Stimulated activated CD8-positive, alpha-beta memory T cell treated with anti-CD3 and anti-CD28 coated beads, Interleukin-4, amount 100 ng/mL, for 48 hours (primary cell): ENCODE measurements around the gene YWHAG.
"Not testable (repeated sequence)": the region's sequence is repeated elsewhere in the genome, so short reads cannot be mapped to it uniquely, and the experiment has no call there.

Experiments used
- DNase-seq: peaks from one replicate; pipeline ENCODE4 v3.0.0-alpha.2; 2020

Gene YWHAG

DNA sequence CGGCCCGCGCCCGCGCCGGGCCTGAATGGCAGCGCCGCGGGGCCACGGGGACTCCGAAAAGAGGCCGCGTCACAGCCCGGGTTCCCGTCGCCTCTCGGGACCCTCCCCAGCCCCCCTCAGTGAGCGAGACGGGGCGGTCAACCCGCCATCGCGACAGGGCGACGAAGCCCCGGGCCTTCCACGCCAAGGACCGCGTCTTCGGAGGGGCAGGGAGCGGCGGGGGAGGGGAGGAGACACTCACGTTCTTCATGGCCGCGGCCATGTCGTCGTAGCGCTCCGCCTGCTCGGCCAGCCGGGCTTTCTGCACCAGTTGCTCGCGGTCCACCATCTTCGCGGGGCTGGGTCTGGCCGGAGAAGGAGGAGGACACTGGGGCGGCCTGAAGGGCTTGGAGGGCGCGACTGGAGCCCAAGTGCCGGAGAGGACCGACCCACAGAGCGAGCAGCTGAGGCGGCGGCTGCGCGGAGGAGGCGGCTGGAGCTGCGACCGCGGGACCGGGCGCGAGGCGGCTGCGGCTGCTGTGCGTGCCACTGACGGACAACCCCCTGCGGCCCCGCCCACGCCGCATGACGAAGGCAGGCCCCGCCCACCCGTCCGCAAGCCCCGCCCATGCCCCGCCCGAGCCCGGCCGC is at the start of gene YWHAG:
Gene YWHAG (minus strand): TSS at position 511 of the 630 bp plus-strand sequence. CDS start 183 bp downstream, at position 328.
- DNase-seq: peak; percentile 90

DNA sequence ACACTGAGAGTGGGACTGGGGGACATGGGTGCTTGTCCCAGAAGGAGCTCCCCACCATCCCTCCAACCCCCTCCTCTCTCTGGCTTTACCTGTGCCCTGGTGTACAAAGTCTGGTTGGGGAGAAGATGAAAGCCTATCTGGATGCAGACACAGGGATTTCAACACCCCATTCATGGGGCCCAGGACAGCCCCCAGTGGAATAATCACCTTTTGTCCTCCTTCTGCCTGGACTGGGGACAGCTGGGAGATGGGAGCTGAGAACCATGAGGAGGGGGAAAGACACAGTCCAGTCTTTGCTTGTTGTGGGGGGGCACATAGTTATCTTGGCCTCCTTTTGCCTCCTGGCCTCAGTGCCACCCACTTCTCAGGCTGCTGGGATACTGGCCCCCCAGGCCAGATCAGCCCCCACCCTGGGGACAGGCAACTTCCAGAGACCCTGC is 49.4 kb upstream of the YWHAG start:
- DNase-seq: no peak

DNA sequence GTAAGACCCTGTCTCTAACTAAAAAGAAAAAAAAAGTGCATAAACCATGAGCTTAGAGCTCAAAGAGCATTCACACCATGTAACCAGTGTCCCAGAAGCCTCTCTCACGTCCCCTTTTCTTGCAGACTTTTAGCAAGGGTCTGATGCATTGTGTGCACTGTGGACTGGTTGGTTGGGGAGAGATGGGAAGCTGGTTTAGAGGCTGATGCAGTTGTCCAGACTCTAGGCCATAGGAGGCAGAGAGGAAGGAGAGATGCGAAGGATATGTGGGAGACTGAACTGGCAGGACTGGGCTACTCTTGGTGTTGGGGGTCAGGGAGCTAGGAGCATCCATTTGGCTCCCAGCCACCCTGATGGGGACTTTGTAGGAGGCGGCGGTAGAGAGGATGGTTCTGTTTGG is 48.9 kb upstream of the YWHAG start:
- DNase-seq: no peak

DNA sequence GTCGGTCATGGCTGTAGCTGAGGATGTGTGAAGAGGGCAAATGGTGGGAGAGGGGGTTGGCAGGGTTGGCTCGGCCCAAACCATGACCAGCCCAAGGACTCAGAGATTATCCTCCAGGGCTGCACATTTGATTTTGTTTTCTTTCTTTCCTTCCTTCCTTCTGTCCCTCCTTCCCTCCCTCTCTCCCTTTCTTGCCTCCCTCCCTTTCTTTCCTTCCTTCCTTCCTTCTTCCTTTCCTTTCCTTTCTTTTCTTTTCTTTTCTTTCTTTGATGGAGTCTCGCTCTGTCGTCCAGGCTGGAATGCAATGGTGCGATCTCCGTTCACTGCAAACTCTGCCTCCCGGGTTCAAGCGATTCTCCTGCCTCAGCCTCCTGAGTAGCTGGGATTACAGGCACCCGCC is 46.9 kb upstream of the YWHAG start:
- no peak for DNase-seq

DNA sequence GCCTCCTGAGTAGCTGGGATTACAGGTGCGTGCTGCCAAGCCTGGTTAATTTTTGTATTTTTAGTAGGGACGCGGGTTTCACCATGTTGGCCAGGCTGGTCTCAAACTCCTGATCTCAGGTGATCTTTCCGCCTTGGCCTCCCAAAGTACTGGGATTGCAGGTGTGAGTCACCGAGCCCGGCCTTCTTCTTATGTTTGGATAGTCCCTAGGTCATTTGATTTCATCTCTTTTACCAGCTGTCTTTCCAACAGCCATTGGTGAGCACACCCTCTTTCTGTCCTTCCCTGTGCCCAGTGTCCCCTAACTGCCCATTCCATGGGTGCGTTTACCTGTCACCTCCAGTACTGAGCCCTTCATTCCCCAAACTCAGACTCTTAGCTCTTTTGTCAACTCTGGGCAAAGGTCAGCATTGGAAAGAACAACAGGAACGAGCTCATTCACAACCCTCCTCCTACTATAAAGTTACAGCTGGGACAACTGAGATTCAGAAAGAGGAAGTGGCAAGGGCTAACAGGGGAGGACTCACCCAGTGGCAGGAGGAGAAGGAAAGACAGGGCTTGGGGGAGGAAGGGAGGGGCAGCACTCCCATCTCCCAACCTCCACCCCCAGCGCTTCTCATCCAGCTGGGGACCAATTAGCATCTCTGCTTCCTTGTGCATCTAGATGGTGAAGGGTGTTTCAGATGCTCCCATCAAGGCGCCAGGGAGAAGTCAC is 45.1 kb upstream of the YWHAG start:
- no peak for DNase-seq

DNA sequence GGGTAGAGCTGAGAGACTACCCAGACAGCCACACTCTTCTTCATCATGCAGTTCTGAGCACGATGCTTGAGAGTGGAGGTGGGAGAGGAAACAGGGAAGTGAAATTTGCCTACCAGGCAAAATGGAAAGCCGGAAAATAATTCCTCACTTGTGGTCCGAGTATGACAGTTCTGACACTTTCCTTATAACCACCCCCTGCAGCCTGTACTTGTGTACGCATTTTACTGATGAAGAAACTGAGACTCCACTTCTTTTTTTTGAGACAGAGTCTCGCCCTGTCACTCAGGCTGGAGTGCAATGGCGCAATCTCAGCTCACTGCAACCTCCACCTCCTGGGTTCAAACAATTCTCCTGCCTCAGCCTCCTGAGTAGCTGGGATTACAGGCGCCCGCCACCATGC is 44.3 kb upstream of the YWHAG start:
- DNase-seq: not testable (repeated sequence)

DNA sequence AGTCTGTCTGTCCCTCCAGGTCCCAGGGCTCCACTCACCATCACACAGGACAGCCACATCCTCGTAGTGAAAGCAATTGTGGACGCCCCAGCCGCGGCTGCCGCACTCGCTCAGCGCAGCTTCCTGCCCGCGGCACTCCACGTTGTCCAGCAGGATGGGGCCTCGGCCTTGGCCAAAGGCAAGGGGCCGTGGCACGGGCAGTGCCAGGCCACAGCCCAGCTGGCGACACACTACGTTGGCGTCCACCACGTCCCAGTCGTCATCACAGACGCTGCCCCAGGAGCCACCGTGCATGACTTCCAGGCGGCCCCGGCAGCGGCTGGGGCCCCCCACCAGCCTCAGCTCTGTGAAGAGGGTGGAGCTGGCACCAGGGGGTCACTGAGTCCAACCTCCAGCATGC is 41.5 kb upstream of the YWHAG start:
- DNase-seq: no peak

DNA sequence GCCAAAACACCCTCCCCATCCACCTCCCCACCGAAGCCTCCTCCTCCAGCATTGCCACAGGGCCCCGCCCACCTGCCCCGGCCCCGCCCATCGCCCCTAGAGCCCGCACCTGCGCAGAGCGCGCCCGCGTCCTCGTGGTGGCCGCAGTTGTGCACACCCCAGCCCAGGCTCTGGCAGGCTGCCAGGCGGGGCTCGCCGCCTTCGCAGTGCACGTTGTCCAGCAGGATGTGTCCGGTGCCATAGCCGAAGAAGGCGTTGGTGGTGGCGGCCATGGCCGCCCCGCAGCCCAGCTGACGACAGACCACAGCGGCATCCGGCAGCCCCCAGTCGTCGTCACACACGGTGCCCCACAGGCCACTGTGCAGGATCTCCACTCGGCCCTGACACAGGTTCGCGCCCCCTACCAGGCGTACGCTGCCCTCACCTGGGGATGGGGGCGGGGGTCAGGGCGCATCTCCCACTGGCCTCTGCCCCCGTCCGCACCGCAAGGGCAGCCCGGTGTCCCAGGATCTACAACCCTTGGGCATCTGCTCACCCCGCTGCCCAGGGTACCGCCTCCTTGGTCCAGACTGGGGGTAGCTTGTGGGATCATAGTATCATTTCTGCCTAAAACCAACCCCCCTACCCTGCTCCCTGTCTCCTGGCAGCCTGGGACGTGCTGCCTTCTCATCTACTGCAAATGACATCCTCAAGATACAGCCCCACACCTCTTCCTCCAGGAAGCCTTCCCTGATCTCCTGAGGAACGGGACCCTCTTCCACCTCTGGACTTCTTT is 38.8 kb upstream of the YWHAG start:
- DNase-seq: peak; percentile 87

DNA sequence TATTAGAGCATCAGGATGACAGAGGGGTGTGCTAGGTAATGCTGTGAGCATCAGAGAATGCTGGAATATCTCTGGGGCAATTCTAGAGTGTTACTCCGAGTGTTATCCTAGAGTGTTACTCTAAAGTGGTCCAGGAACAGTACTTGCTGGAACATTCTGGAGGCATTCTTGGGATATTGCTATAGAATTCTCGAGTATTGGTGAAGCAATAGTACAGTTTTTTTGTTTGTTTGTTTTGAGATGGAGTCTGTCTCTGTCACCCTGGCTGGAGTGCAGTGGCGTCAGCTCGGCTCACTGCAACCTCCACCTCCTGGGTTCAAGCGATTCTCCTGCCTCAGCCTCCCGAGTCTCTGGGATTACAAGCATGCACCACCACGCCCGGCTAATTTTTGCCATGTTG is 38.1 kb upstream of the YWHAG start:
- no peak for DNase-seq

DNA sequence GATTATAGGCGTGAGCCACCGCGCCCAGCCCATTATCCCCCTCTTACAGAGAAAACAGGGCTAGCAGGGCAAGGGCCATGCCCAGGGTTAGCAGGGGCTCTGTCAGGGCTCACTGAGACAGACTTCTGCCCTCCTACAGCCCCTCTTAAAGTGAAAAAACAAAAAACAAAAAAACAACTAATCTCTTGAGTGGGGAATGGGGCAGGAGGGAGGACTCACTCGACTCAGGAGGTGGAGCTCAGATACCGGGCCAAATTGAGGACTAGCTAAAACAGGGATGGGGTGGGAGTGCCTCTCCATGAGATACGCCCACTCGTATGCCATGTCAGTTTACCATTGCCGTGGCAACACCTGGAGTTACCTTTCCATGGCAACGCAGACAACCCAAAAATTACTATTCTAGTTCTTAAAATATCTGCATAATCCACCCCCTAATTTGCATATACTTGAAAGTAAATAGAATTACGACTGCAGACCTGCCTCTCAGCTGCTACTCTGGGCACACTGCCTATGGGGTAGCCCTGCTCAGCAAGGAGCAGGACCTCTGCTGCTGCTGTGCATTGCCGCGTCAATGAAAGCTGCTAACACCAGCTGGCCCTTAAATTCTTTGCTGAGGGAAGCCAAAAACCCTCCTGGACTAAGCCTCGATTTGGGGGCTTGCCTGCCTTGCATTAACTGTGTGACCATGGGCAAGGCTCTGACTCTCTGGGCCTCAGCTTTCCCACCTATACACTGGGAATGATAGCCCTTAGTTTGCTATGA is 37.4 kb upstream of the YWHAG start:
- no peak for DNase-seq

DNA sequence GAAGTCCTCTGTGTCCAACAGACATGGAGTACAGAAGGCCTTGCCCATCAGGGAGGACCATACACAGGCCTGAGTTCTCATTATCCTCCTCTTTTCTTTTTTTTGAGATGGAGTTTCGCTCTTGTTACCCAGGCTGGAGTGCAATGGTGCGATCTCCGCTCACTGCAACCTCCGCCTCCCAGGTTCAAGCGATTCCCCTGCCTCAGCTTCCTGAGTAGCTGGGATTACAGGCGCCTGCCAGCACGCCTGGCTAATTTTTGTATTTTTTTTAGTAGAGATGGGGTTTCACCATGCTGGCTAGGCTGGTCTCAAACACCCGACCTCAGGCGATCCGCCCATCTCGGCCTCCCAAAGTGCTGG is 36.8 kb upstream of the YWHAG start:
- DNase-seq: not testable (repeated sequence)

DNA sequence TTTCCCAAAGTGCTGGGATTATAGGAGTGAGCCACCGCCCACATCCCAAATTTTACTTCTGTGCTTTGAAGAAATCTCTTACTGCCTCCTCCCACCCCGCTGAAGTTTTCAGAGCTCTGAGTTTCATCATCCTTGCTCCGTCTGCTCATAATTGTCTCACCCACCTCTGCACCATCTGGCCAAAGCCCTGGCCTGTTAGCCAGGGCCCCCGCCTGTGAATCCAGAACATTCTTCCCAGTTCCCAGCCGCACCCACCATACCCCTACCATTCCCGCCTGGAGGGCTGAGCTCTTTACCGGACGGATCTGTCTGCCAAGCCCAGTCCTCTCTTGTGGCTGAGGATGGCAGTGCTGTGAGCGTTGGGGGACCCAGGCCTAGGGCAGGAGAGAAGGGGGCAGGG is 36.2 kb upstream of the YWHAG start:
- DNase-seq: no peak

DNA sequence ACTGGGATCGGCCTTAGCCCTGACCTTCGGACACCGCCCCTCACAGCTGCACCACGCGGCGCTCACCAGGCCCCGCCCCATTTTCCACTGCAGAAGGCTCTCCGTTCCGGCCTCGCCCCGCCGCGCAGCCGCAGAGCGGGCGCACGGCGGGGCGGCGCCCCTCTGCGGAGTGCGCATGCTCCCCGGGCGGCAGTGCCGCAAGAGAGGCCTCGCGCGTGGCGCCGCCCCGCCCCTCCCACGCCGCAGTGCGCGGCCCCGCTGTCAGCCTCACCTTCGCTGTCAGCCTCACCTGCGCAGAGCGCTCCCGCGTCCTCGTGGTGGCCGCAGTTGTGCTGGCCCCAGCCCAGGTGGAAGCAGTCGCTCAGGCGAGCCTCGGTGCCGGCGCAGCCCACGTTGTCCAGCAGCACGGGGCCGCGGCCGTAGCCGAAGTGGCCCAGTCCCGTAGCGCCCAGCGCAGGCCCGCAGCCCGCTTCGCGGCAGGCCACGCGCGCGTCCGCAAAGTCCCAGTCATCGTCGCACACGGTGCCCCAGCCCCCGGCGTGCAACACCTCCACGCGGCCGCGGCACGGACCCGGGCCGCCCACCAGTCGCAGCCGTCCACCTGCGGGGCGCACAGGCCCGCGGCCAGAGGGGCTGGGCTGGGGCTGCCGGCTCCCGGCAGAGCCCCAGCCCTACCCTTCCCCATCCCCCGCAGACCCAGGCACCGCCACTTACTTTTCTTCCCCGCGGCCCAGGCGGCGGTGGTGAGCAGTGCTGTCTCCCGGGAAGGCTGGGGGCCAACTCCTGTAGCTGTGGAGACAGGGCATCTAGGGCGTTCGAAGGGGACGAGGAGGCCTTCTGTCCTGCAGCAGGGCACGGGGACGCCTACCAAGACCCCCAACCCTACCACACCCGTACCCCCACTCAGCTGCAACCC is 34.6 kb upstream of the YWHAG start:
- DNase-seq: peak; percentile 94

DNA sequence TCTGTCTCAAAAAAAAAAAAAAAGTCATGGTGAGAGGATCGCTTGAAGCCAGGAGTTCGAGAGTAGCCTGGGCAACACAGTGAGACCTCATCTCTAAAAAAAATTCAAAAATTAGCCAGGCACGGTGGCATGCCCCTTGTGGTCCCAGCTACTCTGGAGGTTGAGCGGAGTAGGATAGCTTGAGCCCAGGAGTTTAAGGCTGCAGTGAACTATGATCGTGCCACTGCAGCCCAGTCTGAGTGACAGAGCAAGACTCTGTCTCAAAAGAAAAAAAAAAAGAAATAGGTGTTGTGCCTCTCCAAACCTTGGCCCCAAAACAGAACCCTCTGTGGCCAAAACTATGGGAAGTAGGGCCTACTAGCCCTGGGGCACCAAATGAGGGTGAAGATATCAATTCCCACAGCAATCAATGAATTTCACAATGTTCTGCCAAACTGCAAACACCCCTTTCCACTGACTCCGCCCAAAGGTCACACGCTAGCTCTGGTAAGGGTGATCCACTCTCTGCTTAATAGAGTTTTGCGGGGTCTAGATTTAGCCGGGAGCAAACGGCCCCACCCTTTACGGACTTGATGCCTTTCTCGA is 33.8 kb upstream of the YWHAG start:
- no peak for DNase-seq

DNA sequence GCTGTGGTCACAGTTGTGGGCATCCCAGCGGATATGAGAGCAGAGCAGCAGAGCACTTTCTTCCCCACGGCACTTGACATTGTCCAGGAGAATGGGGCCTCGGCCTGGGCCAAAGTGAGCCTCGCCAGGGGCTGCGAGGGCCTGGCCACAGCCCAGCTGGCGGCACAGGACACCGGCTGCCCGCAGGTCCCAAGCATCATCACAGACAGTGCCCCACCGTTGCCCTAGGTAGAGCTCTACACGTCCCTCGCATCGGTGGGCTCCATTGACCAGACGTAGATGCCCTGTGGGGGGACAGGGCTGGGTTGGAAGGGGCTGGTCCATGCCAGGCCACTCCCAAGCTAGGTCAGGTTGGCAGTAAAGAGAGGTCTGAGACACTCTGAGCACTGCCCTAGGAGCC is 31.3 kb upstream of the YWHAG start:
- DNase-seq: no peak

DNA sequence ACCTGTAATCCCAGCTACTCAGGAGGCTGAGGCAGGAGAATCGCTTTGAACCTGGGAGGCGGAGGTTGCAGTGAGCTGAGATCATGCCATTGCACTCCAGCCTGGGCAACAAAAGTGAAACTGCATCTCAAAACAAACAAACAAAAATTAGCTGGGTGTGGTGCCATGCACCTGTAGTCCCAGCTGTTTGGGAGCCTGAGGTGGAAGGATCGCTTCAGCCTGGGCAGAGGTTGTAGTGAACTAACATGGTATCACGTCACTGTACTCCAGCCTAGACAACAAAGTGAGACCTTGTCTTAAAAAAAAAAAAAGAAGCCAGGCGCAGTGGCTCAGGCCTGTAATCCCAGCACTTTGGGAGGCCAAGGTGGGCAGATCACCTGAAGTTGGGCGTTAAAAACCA is 29.0 kb upstream of the YWHAG start:
- not testable (repeated sequence) for DNase-seq

DNA sequence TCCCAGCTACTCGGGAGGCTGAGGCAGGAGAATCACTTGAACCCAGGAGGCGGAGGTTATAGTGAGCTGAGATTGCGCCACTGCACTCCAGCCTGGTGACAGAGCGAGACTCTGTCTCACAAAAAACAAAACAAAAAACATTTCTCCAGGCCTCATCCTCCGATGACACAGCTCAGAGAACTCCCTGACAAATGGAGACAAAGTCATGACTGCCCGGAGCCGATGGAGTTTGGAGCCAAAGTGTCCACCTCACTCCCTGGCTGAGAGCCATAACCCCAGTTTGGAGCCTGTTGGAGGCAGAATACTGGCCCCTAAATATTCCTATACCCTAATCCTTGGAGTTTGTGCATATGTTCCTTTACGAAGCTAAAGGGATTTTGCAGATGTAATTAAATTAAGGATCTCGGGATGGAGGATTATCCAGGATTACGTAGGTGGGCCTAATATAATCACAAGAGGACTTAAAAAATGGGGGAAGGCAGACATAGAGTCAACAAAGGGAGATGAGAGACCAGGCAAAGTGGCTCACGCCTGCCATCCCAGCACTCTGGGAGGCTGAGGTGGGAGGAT is 28.0 kb upstream of the YWHAG start:
- DNase-seq: no peak

DNA sequence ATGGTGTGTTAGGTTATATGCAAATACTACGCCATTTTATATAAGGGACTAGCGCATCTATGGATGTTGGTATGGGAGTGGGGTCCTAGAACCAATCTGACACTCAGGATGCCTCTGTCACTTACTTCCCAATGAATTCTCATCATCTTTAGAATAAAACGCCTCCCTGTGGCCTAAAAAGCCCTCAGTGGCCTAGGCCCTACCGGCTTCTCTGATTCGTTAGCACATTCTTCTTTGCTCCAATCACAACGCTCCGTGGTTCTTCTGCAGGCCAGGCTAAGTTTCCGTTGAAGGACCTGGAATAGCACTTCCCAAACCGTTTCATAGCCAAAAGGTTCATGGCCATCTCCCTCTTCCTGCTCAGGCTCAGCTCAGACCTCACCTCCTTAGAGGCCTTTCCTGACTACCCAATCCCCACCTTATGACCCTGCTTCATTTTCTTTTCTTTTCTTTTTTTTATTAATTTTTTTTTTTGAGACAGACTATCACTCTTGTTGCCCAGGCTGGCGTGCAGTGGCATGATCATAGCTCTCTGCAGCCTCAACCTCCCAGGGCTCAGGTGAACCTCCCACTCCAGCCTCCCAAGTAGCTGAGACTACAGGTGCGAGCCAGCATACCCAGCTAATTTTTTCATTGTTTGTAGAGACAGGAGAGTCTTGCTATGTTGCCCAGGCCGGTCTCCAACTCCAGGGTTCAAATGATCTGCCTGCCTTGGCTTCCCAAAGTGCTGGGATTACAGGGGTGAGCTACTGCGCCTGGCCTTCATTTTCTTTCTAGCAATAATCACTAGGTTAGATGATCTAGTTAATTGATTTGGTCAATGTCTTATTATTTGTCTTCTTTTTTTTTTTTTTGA is 24.5 kb upstream of the YWHAG start:
- no peak for DNase-seq

DNA sequence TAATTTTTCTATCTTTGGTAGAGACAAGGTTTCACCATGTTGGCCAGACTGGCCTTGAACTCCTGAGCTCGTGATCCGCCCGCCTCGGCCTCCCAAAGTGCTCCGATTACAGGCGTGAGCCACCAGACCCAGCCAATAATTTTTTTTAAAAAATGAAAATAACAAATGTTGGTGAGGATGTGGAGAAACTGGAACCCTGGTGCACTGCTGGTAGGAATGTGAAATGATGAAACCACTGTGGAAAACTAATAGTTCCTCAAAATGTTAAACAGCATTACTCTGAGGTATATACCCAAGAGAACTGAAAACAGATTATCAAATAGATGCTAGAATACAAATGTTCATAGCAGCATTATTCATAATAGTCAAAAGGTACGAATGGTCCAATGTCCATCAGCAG is 23.0 kb upstream of the YWHAG start:
- no peak for DNase-seq

DNA sequence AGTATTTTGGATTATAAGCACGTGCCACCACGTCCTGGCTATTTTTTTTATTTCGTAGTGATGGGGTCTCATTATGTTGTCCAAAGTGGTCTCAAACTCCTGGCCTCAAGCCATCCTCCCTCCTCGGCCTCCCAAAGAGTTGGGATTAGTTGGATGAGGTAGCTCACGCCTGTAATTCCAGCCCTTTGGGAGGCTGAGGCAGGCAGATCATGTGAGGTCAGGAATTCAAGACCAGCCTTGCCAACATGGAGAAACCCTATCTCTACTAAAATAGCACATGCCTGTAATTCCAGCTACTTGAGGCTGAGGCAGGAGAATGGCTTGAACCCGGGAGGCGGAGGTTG is 21.8 kb upstream of the YWHAG start:
- DNase-seq: no peak
